HepG2 (cell line): ENCODE data around the gene S100A12. TPM values are rescaled to one million over a fixed set of nuclear protein-coding genes. Genes with fewer than 3 reads are reported as not detected.

ENCODE experiments used
- ARNTL ChIP-seq: sonication (generic); formaldehyde crosslinking; IDR thresholded peaks from 2 replicates; pipeline ENCODE4 v1.4.0; 2020; ENCODE audit warnings: mild to moderate bottlenecking, missing genetic modification reagents
- CTCF ChIP-seq: sonication (generic); formaldehyde crosslinking; IDR thresholded peaks from 2 replicates; pipeline ENCODE4 v1.5.0; 2020; ENCODE audit warnings: mild to moderate bottlenecking, missing genetic modification reagents, moderate library complexity
- DMAP1 ChIP-seq: IDR thresholded peaks from 2 replicates; pipeline ENCODE4 v1.6.1; 2016
- GTF2F1 ChIP-seq: fragments of 150-350 bp; IDR thresholded peaks from 2 replicates; pipeline ENCODE4 v1.6.1; 2014; ENCODE audit warnings: low read length
- HES4 ChIP-seq: sonication (generic); formaldehyde crosslinking; IDR thresholded peaks from 2 replicates; pipeline ENCODE4 v1.9.0; 2021; ENCODE audit warnings: mild to moderate bottlenecking, missing genetic modification reagents, borderline replicate concordance
- ISX ChIP-seq: sonication (generic); formaldehyde crosslinking; conservative IDR thresholded peaks from 2 replicates; pipeline ENCODE4 v1.5.0; 2020; ENCODE audit warnings: missing genetic modification reagents
- KLF15 ChIP-seq: sonication (generic); formaldehyde crosslinking; IDR thresholded peaks from 2 replicates; pipeline ENCODE4 v1.8.1; 2023; ENCODE audit warnings: borderline replicate concordance, mild to moderate bottlenecking, inconsistent platforms, missing genetic modification reagents, mixed read lengths
- MAF1 ChIP-seq: sonication (generic); formaldehyde crosslinking; IDR thresholded peaks from 2 replicates; pipeline ENCODE4 v1.5.0; 2020; ENCODE audit warnings: missing genetic modification reagents, borderline replicate concordance
- MLX ChIP-seq: IDR thresholded peaks from 2 replicates; pipeline ENCODE4 v1.6.1; 2016
- SRSF1 ChIP-seq: fragments of 200-400 bp; formaldehyde crosslinking; optimal IDR thresholded peaks from 2 replicates; pipeline ENCODE3; 2017; ENCODE audit warnings: mild to moderate bottlenecking, low read depth, low read length, moderate library complexity
- ZBTB1 ChIP-seq: sonication (generic); formaldehyde crosslinking; IDR thresholded peaks from 2 replicates; pipeline ENCODE4 v1.4.0; 2020; ENCODE audit warnings: missing genetic modification reagents, borderline replicate concordance
- ZNF230 ChIP-seq: sonication (generic); formaldehyde crosslinking; IDR thresholded peaks from 2 replicates; pipeline ENCODE4 v1.4.0; 2020; ENCODE audit warnings: mild to moderate bottlenecking, missing genetic modification reagents
- ZNF615 ChIP-seq: sonication (generic); formaldehyde crosslinking; IDR thresholded peaks from 2 replicates; pipeline ENCODE4 v1.5.0; 2020; ENCODE audit warnings: mild to moderate bottlenecking, missing genetic modification reagents, borderline replicate concordance
- ZNF639 ChIP-seq: conservative IDR thresholded peaks from 2 replicates; pipeline ENCODE4 v1.6.1; 2018; ENCODE audit warnings: missing genetic modification reagents
- ZXDC ChIP-seq: sonication (generic); formaldehyde crosslinking; IDR thresholded peaks from 2 replicates; pipeline ENCODE4 v1.5.0; 2020; ENCODE audit warnings: mild to moderate bottlenecking, missing genetic modification reagents
- polyA plus RNA-seq, 8 experiments: library from polyadenylated mRNA; depleted of rRNA in 3 of 8; stranded (reverse) in 7 of 8; unstranded in 1 of 8; fragments of >200 nt; fragmentation: Illumina TruSeq in 4 of 8; extraction: Trizol in 4 of 8; gene quantifications; 2 replicates each; pipeline versions ENCODE4 v1.2.1 to v1.2.3, GENCODE V29; 2011 to 2016; ENCODE audit warnings: low read depth in 4 of 8, missing spikeins in 1 of 8, mixed read lengths in 1 of 8; ENCODE audit not compliant: insufficient read depth in 1 of 8
- total RNA-seq, 5 experiments: library from RNA; depleted of rRNA; stranded (reverse); fragments of >200 nt; fragmentation: Illumina TruSeq; extraction: Trizol; gene quantifications; 2 replicates each; pipeline ENCODE4 v1.2.3, GENCODE V29; 2016; ENCODE audit warnings: low read depth in 1 of 5

S100A12 gene
- total and polyA plus RNA-seq, 2 of the 13 experiments (the other 11 are each of a cell fraction or from before 2014, with no cell fraction given): not detected

GRCh38 chr1:153422450-153423068 lies 47.1 kb upstream of the S100A12 start (continued):
- TF ChIP-seq KLF15 (CRISPR knock-in tag): no peak
- TF ChIP-seq GTF2F1: no peak
- TF ChIP-seq ISX (CRISPR knock-in tag): 0 out of 2 replicates have a peak, but pooled peaks have one; percentile 49
- no peak for TF ChIP-seq ZXDC
- no peak for TF ChIP-seq ARNTL (CRISPR knock-in tag)
- TF ChIP-seq CTCF (CRISPR knock-in tag): no peak
- no peak for TF ChIP-seq ZNF230 (CRISPR knock-in tag)
- TF ChIP-seq MAF1 (CRISPR knock-in tag): no peak
- TF ChIP-seq ZNF639 (CRISPR knock-in tag): 0 out of 2 replicates have a peak, but pooled peaks have one; percentile 38
- no peak for TF ChIP-seq ZBTB1
- TF ChIP-seq ZNF615 (CRISPR knock-in tag): no peak
- TF ChIP-seq SRSF1: no peak
- TF ChIP-seq MLX (CRISPR knock-in tag): no peak
- no peak for TF ChIP-seq HES4 (CRISPR knock-in tag)
- TF ChIP-seq DMAP1 (CRISPR knock-in tag): no peak
